K562 treated with DMSO at 1 percent for 24 hours (cell line): ENCODE measurements around the gene TSPAN9. TPM values are rescaled to one million over a fixed set of nuclear protein-coding genes. Genes with fewer than 3 reads are reported as not detected.

Experiments
- total RNA-seq: library from RNA; unstranded; fragments of 300-600 nt; gene quantifications from 2 replicates; pipeline ENCODE4 v1.2.3, GENCODE V29; 2022; ENCODE audit warnings: low read depth; ENCODE audit not compliant: insufficient read depth

TSPAN9 gene
- 1.1 and 2.2 TPM in 2 replicates for total RNA-seq

DNA sequence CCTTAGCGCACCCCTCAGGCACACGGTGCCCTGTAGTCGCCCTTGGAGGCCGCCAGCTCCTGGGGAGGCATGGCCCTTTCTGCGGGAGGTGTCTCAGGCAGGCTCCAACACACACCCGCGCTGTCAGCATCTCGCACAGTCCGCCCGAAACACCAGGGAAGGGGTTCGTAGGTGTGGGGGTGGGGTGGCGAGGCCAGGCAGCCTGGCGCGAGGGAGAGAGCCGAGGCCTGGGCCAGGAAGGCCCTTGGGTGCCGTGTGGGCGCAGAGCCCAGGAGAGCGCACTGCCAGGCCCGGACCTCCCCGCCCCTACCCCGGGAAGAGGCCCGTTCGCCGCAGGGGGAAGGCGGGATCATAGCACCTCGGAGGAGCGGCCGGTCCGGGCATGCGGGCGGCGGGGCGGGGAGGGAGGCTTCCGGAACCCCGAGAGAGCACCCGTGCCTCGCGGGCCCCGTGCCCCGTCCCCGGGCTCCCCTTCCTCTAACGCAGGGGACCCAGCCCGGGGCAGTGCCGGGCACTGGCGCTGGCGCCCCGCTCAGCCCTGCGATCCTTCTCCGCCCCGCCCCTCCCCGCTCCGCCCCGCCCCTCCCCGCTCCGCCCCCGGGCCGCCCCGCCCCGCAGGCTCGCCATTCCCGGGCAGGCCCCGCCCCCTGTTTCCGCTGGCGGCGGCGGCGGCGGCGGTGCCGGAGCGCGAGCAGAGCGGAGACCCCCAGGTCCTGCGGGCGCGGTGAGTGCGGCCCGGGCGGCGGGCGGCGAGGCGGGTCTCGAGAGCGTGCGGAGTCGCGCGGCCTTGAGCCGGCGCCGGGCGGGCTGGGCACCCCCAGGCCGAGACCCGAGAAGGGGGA is at the start of gene TSPAN9:
Gene TSPAN9, plus strand, starts transcription at position 650 of the 842 bp plus-strand sequence. CDS start 123,815 bp downstream, outside the sequence.

Other genes with a start within 250 kb of the TSPAN9 start
- gene NRIP2, start 242.3 kb upstream of the TSPAN9 start, total RNA-seq, result 0.44 TPM in 1 of 2 replicates, not detected in the other
- not detected in 2 replicates for gene TEX52, start 220.3 kb upstream of the TSPAN9 start, total RNA-seq
- gene FOXM1, start 200.2 kb upstream of the TSPAN9 start, total RNA-seq, result 45.9 and 47.9 TPM in 2 replicates
- gene RHNO1, start 200.2 kb upstream of the TSPAN9 start, total RNA-seq, result 18.7 and 19.0 TPM in 2 replicates
- 10.6 and 11.0 TPM in 2 replicates for gene TULP3, start 186.5 kb upstream of the TSPAN9 start, total RNA-seq
- gene TEAD4, start 118.0 kb upstream of the TSPAN9 start, total RNA-seq, result 16.9 and 22.5 TPM in 2 replicates